ENCODE measurements around the gene EPHB1.

EPHB1 gene

GRCh38 chr3:134809427-134810051 is 14.5 kb downstream of the EPHB1 start:
- no peak for DNase-seq

- DNase-seq = no peak
These were observed 15.0 kb downstream of the EPHB1 start for GRCh38 chr3:134810052-134810435.

GRCh38 chr3:134810850-134811249 is 15.8 kb downstream of the EPHB1 start:
- no peak for DNase-seq

- DNase-seq = no peak
These were observed 18.6 kb downstream of the EPHB1 start for GRCh38 chr3:134813618-134814017.

- DNase-seq = no peak
These were observed 20.5 kb downstream of the EPHB1 start for GRCh38 chr3:134815519-134815918.

- no peak for DNase-seq
These were observed 21.6 kb downstream of the EPHB1 start for GRCh38 chr3:134816623-134817022.

GRCh38 chr3:134817297-134817696 is 22.2 kb downstream of the EPHB1 start:
- no peak for DNase-seq

GRCh38 chr3:134820994-134821393 is 25.9 kb downstream of the EPHB1 start:
- no peak for DNase-seq

GRCh38 chr3:134822090-134822489 is 27.0 kb downstream of the EPHB1 start:
- DNase-seq = no peak

GRCh38 chr3:134823679-134824078 is 28.6 kb downstream of the EPHB1 start:
- DNase-seq = no peak

- no peak for DNase-seq
These were observed 29.7 kb downstream of the EPHB1 start for GRCh38 chr3:134824791-134825190.

GRCh38 chr3:134827213-134827612 is 32.2 kb downstream of the EPHB1 start:
- DNase-seq = no peak

- DNase-seq = no peak
These were observed 34.7 kb downstream of the EPHB1 start for GRCh38 chr3:134829721-134830120.

GRCh38 chr3:134832585-134832984 is 37.5 kb downstream of the EPHB1 start:
- DNase-seq = no peak

- DNase-seq = no peak
These were observed 38.5 kb downstream of the EPHB1 start for GRCh38 chr3:134833453-134834163.

- no peak for DNase-seq
These were observed 41.9 kb downstream of the EPHB1 start for GRCh38 chr3:134836921-134837320.

- no peak for DNase-seq
These were observed 43.5 kb downstream of the EPHB1 start for GRCh38 chr3:134838599-134838998.

GRCh38 chr3:134839422-134839821 is 44.4 kb downstream of the EPHB1 start:
- no peak for DNase-seq

GRCh38 chr3:134839990-134840389 is 44.9 kb downstream of the EPHB1 start:
- DNase-seq = no peak

- DNase-seq = no peak
These were observed 45.4 kb downstream of the EPHB1 start for GRCh38 chr3:134840459-134840858.

- DNase-seq = no peak
These were observed 51.0 kb downstream of the EPHB1 start for GRCh38 chr3:134846084-134846483.

GRCh38 chr3:134846911-134847317 is 51.9 kb downstream of the EPHB1 start:
- DNase-seq = peak; percentile 86

- DNase-seq = no peak
These were observed 52.3 kb downstream of the EPHB1 start for GRCh38 chr3:134847349-134847748.

GRCh38 chr3:134849561-134849960 is 54.5 kb downstream of the EPHB1 start:
- DNase-seq = no peak

- no peak for DNase-seq
These were observed 55.7 kb downstream of the EPHB1 start for GRCh38 chr3:134850761-134851160.
